ENCODE results near the gene POU6F2.

DNA sequence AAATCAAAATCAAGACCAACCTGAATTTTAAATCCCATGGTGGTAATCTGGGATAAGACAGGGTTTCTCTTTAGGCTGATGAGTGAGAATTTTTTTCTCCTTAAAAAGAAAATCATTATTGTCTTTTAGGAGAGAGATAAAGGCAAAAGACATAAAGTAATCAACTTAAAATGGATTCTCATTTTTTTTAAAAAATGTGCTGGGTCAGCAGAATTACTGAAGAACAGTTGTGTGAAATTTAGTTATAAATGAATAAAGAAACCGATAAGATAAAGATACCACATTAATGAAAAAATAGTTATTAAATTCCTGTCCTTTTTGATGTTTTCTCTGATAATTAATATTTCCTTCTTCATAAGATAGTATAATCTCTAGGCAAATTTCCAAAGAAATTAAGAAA, 427.2 kb downstream of the POU6F2 start:
- TF ChIP-seq, protein P1, sequence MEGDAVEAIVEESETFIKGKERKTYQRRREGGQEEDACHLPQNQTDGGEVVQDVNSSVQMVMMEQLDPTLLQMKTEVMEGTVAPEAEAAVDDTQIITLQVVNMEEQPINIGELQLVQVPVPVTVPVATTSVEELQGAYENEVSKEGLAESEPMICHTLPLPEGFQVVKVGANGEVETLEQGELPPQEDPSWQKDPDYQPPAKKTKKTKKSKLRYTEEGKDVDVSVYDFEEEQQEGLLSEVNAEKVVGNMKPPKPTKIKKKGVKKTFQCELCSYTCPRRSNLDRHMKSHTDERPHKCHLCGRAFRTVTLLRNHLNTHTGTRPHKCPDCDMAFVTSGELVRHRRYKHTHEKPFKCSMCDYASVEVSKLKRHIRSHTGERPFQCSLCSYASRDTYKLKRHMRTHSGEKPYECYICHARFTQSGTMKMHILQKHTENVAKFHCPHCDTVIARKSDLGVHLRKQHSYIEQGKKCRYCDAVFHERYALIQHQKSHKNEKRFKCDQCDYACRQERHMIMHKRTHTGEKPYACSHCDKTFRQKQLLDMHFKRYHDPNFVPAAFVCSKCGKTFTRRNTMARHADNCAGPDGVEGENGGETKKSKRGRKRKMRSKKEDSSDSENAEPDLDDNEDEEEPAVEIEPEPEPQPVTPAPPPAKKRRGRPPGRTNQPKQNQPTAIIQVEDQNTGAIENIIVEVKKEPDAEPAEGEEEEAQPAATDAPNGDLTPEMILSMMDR (IDR thresholded peaks at IDR 0.05 in 4 of 5, conservative IDR thresholded peaks at IDR 0.05 in 1 of 5): no peak
- no peak for TF ChIP-seq POLR2A (IDR thresholded peaks at IDR 0.05)
